22Rv1 (cell line): ENCODE data around the gene GARS1.

Experiments used
- CTCF ChIP-seq: fragments of 450-650 bp; IDR thresholded peaks from 2 replicates; pipeline ENCODE4 v1.5.1; 2017; ENCODE audit warnings: mild to moderate bottlenecking
- ZFX ChIP-seq: fragments of 450-650 bp; IDR thresholded peaks from 2 replicates; pipeline ENCODE4 v1.6.1; 2017; ENCODE audit warnings: antibody characterized with exemption, borderline replicate concordance

GRCh38 chr7:30664184-30664885 lies 69.7 kb downstream of the GARS1 start:
- no peak for TF ChIP-seq CTCF
- TF ChIP-seq ZFX, result no peak
